Subcutaneous adipose tissue (tissue), 4 donors: Measurements from ENCODE around the gene DTNB. TPM values are rescaled to one million over a fixed set of nuclear protein-coding genes. Genes with fewer than 3 reads are reported as not detected.

Experiments
- CTCF ChIP-seq: fragments of 450-650 bp; IDR thresholded peaks from one replicate; pipeline ENCODE4 v1.5.1; 2016; ENCODE audit warnings: low read depth, mild to moderate bottlenecking, control low read depth, antibody characterized with exemption, moderate library complexity
- total RNA-seq, 4 donors: library from RNA; depleted of rRNA; stranded (reverse); fragments of >200 nt; gene quantifications; one replicate each; pipeline ENCODE4 v1.1.0, GENCODE V29; 2016

The DTNB gene
- total RNA-seq, 4 donors from 2014 or later = 4.6 to 11.6 (median 7.3) TPM

GRCh38 chr2:25709349-25709748, 36.0 kb upstream of the DTNB start:
- TF ChIP-seq CTCF = no peak

DNA sequence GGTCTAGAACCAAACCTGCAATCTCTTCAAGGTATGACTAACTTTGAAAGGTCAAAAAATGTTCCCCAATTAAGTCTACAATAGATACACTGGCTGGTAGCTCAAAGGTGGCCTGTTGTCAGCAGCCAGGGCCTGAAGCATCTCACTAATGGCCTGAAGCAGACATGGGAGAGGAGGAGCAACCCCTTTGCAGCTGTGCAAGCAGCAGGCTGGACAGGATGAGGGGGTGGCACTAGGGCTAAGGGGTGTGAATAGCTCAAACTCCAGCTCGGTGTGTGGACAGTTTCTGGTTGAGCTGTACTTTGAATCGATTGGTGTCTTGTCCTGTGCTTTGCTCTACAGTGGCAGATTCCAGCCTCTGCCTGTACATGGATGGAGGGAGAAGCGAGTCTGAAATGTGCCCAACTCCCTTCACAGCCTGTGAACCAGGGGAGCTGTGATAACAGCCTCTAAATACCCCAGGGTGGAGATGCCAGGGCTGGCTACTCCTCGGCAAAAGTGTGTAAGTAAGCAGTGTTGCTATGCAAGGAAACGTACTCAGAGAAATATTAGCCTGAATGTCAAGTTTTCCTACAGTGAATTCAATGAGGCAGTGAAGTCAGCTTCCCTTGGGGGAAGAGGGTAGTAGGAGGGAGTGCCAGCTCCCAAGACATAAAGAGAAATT, 34.7 kb upstream of the DTNB start:
- no peak for TF ChIP-seq CTCF

GRCh38 chr2:25701801-25702200, 28.4 kb upstream of the DTNB start:
- TF ChIP-seq CTCF = no peak

- no peak for TF ChIP-seq CTCF
Observed at GRCh38 chr2:25700221-25700660, 26.9 kb upstream of the DTNB start.

DNA sequence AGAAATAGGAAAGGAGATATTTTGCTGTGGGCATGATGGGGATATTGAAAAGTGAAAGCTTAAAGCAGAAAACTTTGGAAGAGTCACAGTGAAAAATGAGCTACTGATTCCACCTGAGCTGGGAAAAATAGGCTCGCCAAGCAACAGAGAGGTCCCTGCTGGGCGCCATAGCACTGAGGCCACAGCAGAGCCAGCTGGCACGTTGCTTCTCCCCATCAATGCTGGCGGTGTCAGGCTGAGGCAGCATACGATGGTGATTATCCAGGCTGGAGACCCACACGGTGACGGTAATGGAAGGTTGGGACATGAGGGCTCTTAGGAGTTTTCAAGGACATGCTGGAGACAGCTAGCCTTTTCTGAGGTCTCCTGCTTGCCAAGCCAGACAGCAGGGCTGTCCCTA, 25.8 kb upstream of the DTNB start:
- TF ChIP-seq CTCF = no peak

GRCh38 chr2:25698752-25699151, 25.4 kb upstream of the DTNB start:
- no peak for TF ChIP-seq CTCF

DNA sequence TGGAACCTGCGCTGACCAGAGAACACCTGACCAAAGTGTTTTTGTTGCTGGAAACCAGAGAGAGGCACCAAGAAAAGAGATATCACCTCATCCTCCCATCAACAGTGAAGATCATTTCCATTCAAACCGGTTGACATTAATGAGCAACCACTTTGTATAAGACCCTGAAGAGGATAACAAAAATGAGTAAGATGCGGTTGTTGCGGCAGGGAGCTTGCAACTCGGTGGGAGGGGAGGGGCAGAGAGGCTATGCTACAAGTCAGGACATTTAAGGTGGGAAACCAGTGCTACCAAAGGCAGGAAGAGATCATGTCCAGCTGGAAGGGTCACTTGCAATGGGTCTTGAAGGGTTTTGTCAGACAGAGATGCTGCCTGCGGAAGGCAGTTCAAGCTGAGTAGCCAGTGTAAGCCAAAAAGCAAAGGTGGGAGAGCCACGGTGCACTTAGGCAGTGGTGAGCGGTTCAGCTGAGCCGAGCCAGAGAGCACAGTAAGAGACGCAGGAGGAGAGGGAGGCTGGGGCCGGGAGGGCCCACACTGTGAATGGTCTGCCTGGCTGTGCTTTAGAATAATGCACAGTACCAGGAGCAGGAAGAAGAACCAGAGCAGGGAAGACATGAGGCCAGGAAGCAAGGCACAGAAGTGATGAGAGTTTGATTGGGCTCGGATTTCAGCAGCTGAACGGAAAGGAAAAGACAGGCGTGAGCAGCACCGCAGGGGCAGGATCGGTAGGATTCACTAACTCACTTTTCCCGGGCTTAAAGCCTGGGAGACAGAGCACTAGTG, 24.4 kb upstream of the DTNB start:
- TF ChIP-seq CTCF = no peak
